KOPT-K1 (cell line): ENCODE results near the gene NEDD4L.

Source experiments
- H3K27ac ChIP-seq: fragments of 200-600 bp; sonication (generic); 2 replicates; pipeline ENCODE4 v1.5.1; 2016; ENCODE audit warnings: antibody characterized with exemption, mild to moderate bottlenecking, low read depth, low read length; ENCODE audit not compliant: poor library complexity, severe bottlenecking
- H3K36me3 ChIP-seq: fragments of 200-600 bp; sonication (generic); 2 replicates; pipeline ENCODE4 v1.5.1; 2017; ENCODE audit warnings: antibody characterized with exemption, mild to moderate bottlenecking, low read length, moderate library complexity; ENCODE audit not compliant: insufficient read depth
- H3K9me3 ChIP-seq: fragments of 200-600 bp; sonication (generic); 2 replicates; pipeline ENCODE4 v1.5.1; 2017; ENCODE audit warnings: antibody characterized with exemption, low read length, mild to moderate bottlenecking; ENCODE audit not compliant: insufficient read depth, poor library complexity, severe bottlenecking

The NEDD4L gene

DNA sequence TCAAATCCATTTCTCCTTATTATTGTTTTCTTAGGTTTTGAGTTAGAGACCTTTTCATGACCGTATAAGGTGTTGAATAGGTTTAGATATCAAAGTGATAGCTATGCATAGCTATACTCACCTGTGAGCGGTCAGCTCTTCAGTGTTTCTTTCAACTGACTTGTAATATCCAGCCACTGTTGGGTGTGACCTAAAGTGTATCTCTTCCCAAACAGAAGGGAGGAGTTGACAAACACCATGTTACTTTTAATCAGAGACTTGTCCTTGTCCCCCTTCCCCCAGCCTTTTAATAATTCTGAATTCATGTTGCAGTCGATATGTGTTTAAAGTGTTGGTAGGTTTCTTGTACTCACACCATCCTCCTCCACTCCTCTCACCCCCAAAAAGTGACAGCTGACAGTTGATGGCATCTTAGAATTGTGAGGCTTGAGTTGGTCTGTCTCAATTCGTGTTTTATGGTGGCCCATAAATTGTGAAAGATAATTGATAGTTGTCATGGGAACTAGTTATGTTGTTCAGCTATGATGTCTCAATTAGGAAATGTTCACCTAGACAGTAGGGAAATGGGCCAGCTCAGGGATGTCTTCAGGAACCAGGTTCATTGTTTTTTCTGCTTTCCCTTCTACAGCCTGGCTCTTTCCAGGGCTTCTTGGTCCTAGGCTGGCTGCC, 12.0 kb downstream of the NEDD4L start:
- no peak overlapping the region for H3K27ac ChIP-seq
- H3K36me3 ChIP-seq = no peaks in the 10 kb centered on the region
- no peaks in the 10 kb centered on the region for H3K9me3 ChIP-seq

DNA sequence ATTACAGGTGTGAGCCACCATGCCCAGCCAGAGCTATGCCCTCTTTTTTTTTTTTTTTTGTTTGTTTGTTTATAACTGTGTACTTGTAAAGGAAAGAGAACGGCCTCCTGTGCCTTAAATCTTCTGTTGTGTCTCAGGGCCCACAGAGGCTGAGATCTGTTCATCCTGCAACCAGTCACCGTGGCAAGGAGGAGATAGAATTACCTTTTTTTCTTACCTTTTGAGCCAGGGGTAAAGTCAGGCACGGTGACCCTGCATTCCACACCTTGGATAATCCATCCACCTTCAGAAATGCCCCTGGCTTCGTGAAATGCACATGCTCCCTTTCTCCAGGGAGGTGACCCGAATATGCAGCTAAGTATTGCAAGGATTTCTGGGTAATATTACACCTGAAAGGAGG, 12.8 kb downstream of the NEDD4L start:
- Histone ChIP-seq H3K27ac (no peak overlapping the region), H3K9me3 (no peaks in the 10 kb centered on the region), H3K36me3 (no peaks in the 10 kb centered on the region)

GRCh38 chr18:58057291-58057965, 13.4 kb downstream of the NEDD4L start:
- H3K9me3 ChIP-seq = no peaks in the 10 kb centered on the region
- no peak overlapping the region for H3K27ac ChIP-seq
- no peaks in the 10 kb centered on the region for H3K36me3 ChIP-seq

DNA sequence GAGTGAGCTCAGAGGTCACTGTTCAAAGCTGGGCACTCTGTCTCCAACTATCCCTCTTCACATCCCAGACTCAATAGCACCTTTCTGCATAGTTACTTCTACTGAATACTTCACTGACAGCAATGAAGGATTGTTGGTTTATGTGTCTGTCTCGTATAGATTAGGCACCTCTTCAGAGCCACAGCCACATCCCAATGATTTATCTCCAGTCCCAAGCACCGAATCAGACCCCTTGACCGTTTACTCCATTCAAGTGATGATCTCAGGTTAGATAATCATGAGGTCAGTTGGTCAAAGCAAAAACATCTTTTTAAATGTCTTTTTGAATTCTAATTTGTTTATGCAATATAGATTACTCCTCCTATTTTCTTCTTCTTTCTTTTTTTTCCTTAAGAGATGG, 14.7 kb downstream of the NEDD4L start:
- no peaks in the 10 kb centered on the region for H3K36me3 ChIP-seq
- H3K9me3 ChIP-seq = no peaks in the 10 kb centered on the region
- H3K27ac ChIP-seq = no peak overlapping the region

- no peak overlapping the region for H3K27ac ChIP-seq
- H3K9me3 ChIP-seq = no peaks in the 10 kb centered on the region
- no peaks in the 10 kb centered on the region for H3K36me3 ChIP-seq
These were observed 16.2 kb downstream of the NEDD4L start for GRCh38 chr18:58060254-58060653.

- H3K36me3 ChIP-seq = no peaks in the 10 kb centered on the region
These were observed 17.3 kb downstream of the NEDD4L start for GRCh38 chr18:58061349-58061748.

GRCh38 chr18:58064406-58064998, 20.5 kb downstream of the NEDD4L start:
- no peaks in the 10 kb centered on the region for H3K36me3 ChIP-seq
- H3K27ac ChIP-seq = no peak overlapping the region
- no peaks in the 10 kb centered on the region for H3K9me3 ChIP-seq

More at GRCh38 chr18:58061349-58061748, 17.3 kb downstream of the NEDD4L start:
- Histone ChIP-seq H3K9me3 (no peaks in the 10 kb centered on the region), H3K27ac (no peak overlapping the region)

GRCh38 chr18:58065956-58066355, 21.9 kb downstream of the NEDD4L start:
- Histone ChIP-seq H3K36me3 (no peaks in the 10 kb centered on the region), H3K9me3 (no peaks in the 10 kb centered on the region), H3K27ac (no peak overlapping the region)

DNA sequence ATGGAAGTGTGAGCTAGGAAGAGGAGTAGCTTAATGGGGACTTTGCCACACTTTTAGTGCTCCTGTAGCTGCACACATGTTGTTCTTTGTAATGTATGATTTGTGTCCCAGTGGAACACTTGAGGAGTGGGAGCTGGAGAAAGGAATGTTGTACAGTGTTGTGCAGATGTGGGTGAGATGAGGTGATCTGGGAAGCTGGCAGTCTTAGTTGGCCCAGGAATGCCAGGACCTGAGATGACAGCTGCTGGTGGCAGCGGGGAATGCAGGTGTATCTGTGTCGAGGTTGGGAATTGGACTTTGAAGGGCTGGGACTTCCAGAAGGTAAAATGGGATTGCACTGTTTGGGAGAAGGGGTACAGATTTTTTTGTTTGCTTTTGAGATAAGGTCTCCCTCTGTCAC, 23.6 kb downstream of the NEDD4L start:
- H3K36me3 ChIP-seq = no peaks in the 10 kb centered on the region
- H3K9me3 ChIP-seq = no peaks in the 10 kb centered on the region
- H3K27ac ChIP-seq = no peak overlapping the region

DNA sequence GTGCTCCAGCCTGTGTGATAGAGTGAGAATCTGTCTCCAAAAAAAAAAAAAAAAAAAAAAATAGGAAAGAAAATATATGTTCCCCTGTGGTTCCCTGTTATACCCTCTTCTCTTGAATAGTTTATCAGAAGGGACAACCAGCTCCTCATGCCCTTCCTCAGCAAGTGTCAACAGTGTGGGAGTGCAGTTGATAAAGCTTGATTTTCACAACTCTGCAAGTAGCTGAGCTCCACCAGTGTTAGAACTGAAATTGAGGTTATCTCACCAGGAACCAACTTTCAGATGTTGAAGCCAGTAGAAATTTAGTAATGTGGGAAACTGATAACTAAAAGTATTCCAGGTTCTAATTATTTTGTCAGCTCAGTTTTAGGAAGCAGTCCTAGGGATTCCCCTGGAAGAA, 25.1 kb downstream of the NEDD4L start:
- Histone ChIP-seq H3K36me3 (no peaks in the 10 kb centered on the region), H3K27ac (no peak overlapping the region)

DNA sequence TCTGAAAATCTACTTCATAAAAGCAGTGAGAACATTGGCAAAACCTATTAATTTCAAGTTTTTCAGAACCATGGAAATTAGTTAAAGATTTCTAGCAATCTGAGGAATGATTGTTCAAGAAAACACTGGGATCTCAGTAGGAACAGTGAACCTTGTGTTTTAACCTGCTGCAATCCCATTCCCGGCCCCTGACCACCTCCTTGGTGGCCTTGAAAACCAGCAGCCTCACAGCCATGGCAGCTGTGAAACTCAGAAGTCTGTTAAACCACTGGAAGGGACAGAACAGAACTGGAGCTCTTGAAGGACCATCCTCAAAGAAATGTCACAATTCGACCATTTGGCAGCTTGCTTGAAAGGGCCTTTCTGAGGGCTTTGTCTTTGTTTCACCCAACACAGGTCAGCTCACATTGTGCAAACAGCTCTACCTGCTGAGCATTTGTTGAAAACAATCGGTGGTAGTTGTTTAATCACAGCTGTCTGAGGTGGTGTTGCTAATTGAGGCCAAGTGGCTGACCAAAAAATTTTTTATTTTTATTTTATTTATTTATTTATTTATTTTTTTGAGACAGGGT, 25.8 kb downstream of the NEDD4L start:
- no peaks in the 10 kb centered on the region for H3K9me3 ChIP-seq
- H3K36me3 ChIP-seq = no peaks in the 10 kb centered on the region
- no peak overlapping the region for H3K27ac ChIP-seq

More for the DNA sequence above, 25.1 kb downstream of the NEDD4L start:
- no peaks in the 10 kb centered on the region for H3K9me3 ChIP-seq

- Histone ChIP-seq H3K27ac (no peak overlapping the region), H3K36me3 (no peaks in the 10 kb centered on the region), H3K9me3 (no peaks in the 10 kb centered on the region)
These were observed 32.0 kb downstream of the NEDD4L start for GRCh38 chr18:58076052-58076451.

GRCh38 chr18:58077329-58077728, 33.3 kb downstream of the NEDD4L start:
- Histone ChIP-seq H3K36me3 (no peaks in the 10 kb centered on the region), H3K27ac (no peak overlapping the region), H3K9me3 (no peaks in the 10 kb centered on the region)

DNA sequence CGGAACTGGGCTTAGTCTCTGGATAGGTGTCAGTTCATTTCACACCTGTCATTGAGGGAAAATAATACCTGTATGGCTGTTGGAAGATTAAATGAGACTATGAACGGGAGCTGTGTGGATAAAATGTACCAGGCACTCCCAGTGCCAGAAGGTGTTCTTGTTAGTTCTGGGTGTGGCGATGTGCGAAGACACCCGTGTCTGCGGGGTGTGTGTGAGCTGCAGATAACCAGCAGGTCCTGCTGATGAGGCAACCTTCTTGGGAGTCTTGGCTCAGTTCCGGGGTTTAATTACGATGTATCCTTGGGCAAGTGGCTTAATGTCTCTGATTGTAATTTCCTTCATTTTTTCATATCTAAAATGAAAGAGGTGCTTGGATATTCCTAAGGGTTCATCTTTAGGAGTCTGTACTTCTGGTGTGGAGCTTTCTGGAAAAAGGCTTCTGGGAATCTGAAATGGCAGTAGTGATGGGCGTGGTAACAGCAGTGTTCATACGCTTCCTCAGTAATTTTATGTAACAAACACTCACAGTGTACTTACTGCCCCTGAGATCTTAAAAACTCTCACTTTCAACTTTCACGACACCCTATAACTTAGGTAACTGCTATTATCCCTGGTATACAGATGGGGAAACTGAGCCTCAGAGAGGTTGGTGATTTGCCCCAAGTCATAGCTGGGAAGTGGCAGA, 35.0 kb downstream of the NEDD4L start:
- H3K27ac ChIP-seq = no peak overlapping the region
- H3K9me3 ChIP-seq = no peaks in the 10 kb centered on the region
- H3K36me3 ChIP-seq = no peaks in the 10 kb centered on the region

GRCh38 chr18:58080451-58080850, 36.4 kb downstream of the NEDD4L start:
- Histone ChIP-seq H3K9me3 (no peaks in the 10 kb centered on the region), H3K36me3 (no peaks in the 10 kb centered on the region), H3K27ac (no peak overlapping the region)
